Measurements from ENCODE around the gene ZNF460.
A peak's percentile ranks its signal among the peaks of the same experiment; 100 is the strongest.

The ZNF460 gene

GRCh38 chr19:57280165-57280961 is at the start of gene ZNF460:
Gene ZNF460 (plus strand): TSS chr19:57280485. CDS start chr19:57280807, 322 bp downstream.
- DNase-seq (ENCODE audit: low read depth, low spot score), result peak; percentile 99

GRCh38 chr19:57231686-57232085 is 48.6 kb upstream of the ZNF460 start:
- no peak for DNase-seq (ENCODE audit: low read depth, low spot score)

- DNase-seq (ENCODE audit: low read depth, low spot score), result no peak
These were observed 47.1 kb upstream of the ZNF460 start for GRCh38 chr19:57233207-57233606.

- no peak for DNase-seq (ENCODE audit: low read depth, low spot score)
These were observed 40.3 kb upstream of the ZNF460 start for GRCh38 chr19:57239982-57240310.

- DNase-seq (ENCODE audit: low read depth, low spot score), result peak; percentile 97
These were observed 39.8 kb upstream of the ZNF460 start, which contains the start of gene ZNF805 for GRCh38 chr19:57240311-57241090. Gene ZNF805 (plus strand): TSS chr19:57240632. CDS start chr19:57240892, 260 bp downstream.

- DNase-seq (ENCODE audit: low read depth, low spot score), result peak; percentile 40
These were observed 39.1 kb upstream of the ZNF460 start for GRCh38 chr19:57241176-57241575.

- DNase-seq (ENCODE audit: low read depth, low spot score), result no peak
These were observed 37.5 kb upstream of the ZNF460 start for GRCh38 chr19:57242821-57243220.

- DNase-seq (ENCODE audit: low read depth, low spot score), result no peak
These were observed 35.8 kb upstream of the ZNF460 start for GRCh38 chr19:57244513-57244912.

GRCh38 chr19:57245066-57245465 is 35.2 kb upstream of the ZNF460 start:
- no peak for DNase-seq (ENCODE audit: low read depth, low spot score)

- DNase-seq (ENCODE audit: low read depth, low spot score), result no peak
These were observed 34.3 kb upstream of the ZNF460 start for GRCh38 chr19:57245959-57246358.

GRCh38 chr19:57248646-57249045 is 31.6 kb upstream of the ZNF460 start:
- no peak for DNase-seq (ENCODE audit: low read depth, low spot score)

- DNase-seq (ENCODE audit: low read depth, low spot score), result no peak
These were observed 31.0 kb upstream of the ZNF460 start for GRCh38 chr19:57249329-57249728.

- peak; percentile 28 for DNase-seq (ENCODE audit: low read depth, low spot score)
These were observed 26.5 kb upstream of the ZNF460 start for GRCh38 chr19:57253767-57254166.

GRCh38 chr19:57262044-57262443 is 18.2 kb upstream of the ZNF460 start:
- no peak for DNase-seq (ENCODE audit: low read depth, low spot score)

GRCh38 chr19:57263244-57263741 is 17.0 kb upstream of the ZNF460 start:
- no peak for DNase-seq (ENCODE audit: low read depth, low spot score)

GRCh38 chr19:57267291-57267690 is 13.0 kb upstream of the ZNF460 start:
- DNase-seq (ENCODE audit: low read depth, low spot score), result peak; percentile 86

- DNase-seq (ENCODE audit: low read depth, low spot score), result peak; percentile 86
These were observed 10.6 kb upstream of the ZNF460 start for GRCh38 chr19:57269515-57270250.

GRCh38 chr19:57271280-57271679 is 9.0 kb upstream of the ZNF460 start:
- no peak for DNase-seq (ENCODE audit: low read depth, low spot score)

GRCh38 chr19:57273014-57273413 is 7.3 kb upstream of the ZNF460 start:
- DNase-seq (ENCODE audit: low read depth, low spot score), result no peak

GRCh38 chr19:57276430-57276829 is 3.9 kb upstream of the ZNF460 start:
- no peak for DNase-seq (ENCODE audit: low read depth, low spot score)

- DNase-seq (ENCODE audit: low read depth, low spot score), result peak; percentile 62
These were observed 1.8 kb upstream of the ZNF460 start for GRCh38 chr19:57278481-57278880.

Data from astrocyte of the hippocampus (primary cell).